Adrenal gland (tissue), 12 donors: ENCODE results near the gene ARHGAP18. TPM values are rescaled to one million over a fixed set of nuclear protein-coding genes. Genes with fewer than 3 reads are reported as not detected.

ENCODE experiments used
- DNase-seq, 7 donors: peaks; one replicate each; pipeline ENCODE4 v3.0.0-alpha.2; 2019 to 2020
- H3K27ac ChIP-seq, 5 donors: fragments of 200-600 bp; sonication (generic) in 4 of 5; 1 replicate in 3 of 5; 2 replicates in 2 of 5; pipeline versions ENCODE4 v1.5.1 to v1.8.0; 2016 to 2020; ENCODE audit warnings: mild to moderate bottlenecking in 1 of 5
- H3K27me3 ChIP-seq: fragments of 200-600 bp; 2 replicates; pipeline ENCODE4 v1.8.0; 2021
- H3K36me3 ChIP-seq, 2 donors: fragments of 200-600 bp; replicated peaks in 1 of 2; 1 replicate in 1 of 2; 2 replicates in 1 of 2; pipeline versions ENCODE4 v1.5.1 to v1.8.0; 2018 to 2022
- H3K4me1 ChIP-seq, 2 donors: fragments of 200-600 bp; replicated peaks in 1 of 2; 1 replicate in 1 of 2; 2 replicates in 1 of 2; pipeline versions ENCODE4 v1.5.1 to v1.8.0; 2018 to 2021
- H3K4me3 ChIP-seq, 4 donors: fragments of 200-600 bp; sonication (generic) in 3 of 4; one replicate each; pipeline ENCODE4 v1.5.1; 2016 to 2018
- H3K9me3 ChIP-seq, 3 donors: fragments of 200-600 bp; sonication (generic) in 1 of 3; replicated peaks in 1 of 3; 1 replicate in 2 of 3; 2 replicates in 1 of 3; pipeline versions ENCODE4 v1.5.1 to v1.8.0; 2016 to 2021
- POLR2A ChIP-seq, 2 donors: fragments of 450-650 bp; IDR thresholded peaks; one replicate each; pipeline ENCODE4 v1.6.1; 2017; ENCODE audit warnings: antibody characterized with exemption in 2 of 2, mild to moderate bottlenecking in 2 of 2, moderate library complexity in 1 of 2
- WGBS, 4 donors: extraction: QIAGEN DNeasy Blood & Tissue Kit in 2 of 4; methylation state at CpG; one replicate each; pipeline versions ENCODE4 v1.1.5 to v1.1.7; 2013 to 2017; 5-methylcytosine and 5-hydroxymethylcytosine counted together
- intact Hi-C, 2 donors: fragments of 100-400 bp; cut with DNase I; formaldehyde crosslinking; loops; one replicate each; pipeline versions ENCODE4 v1.14.1 to v1.15.0; 2022 to 2023
- polyA plus RNA-seq, 3 donors: library from polyadenylated mRNA; stranded (reverse); fragments of 200-250 nt in 2 of 3; fragments of 350-450 nt in 1 of 3; fragmentation: Illumina TruSeq in 1 of 3; extraction: RNeasy Lipid Tissue Mini Kit (QIAGEN cat#74804) in 1 of 3; gene quantifications; one replicate each; pipeline ENCODE4 v1.2.3, GENCODE V29; 2013 to 2014
- total RNA-seq, 9 donors: library from RNA; depleted of rRNA in 4 of 9; stranded (reverse); fragments of >200 nt in 4 of 9; fragments of 120-200 nt in 1 of 9; fragmentation: NEBNext Ultra II Directional in 1 of 9; extraction: Animal tissue kit (Norgen Biotek cat#: 25700) in 1 of 9; gene quantifications; one replicate each; pipeline versions ENCODE4 v1.1.0 to v1.2.4, GENCODE V29; 2013 to 2023
- TF ChIP-seq, protein P1 (sequence below), 6 experiments: fragments of 450-650 bp in 4 of 6; fragments of 200-600 bp in 2 of 6; sonication (generic) in 1 of 6; IDR thresholded peaks; 1 replicate in 5 of 6; 2 replicates in 1 of 6; pipeline versions ENCODE4 v1.5.1 to v1.8.0; 2016 to 2021; ENCODE audit warnings: antibody characterized with exemption in 6 of 6, mild to moderate bottlenecking in 2 of 6, moderate library complexity in 1 of 6
- donor health status: healthy with polysubstance abuse.
- donor health status: Bipolar disorder and iron deficiency.
- donor health status: DM: yes; HTN: yes; CAD: no.
- donor health status: DM: no; HTN: no; CAD: no.
- donor health status: DM: no; HTN: no; CAD: no.
- donor health status: DM: yes; HTN: yes; CAD: no.

Gene ARHGAP18
- total and polyA plus RNA-seq, 12 donors = 22.0 to 101 (median 75.8) TPM

DNA sequence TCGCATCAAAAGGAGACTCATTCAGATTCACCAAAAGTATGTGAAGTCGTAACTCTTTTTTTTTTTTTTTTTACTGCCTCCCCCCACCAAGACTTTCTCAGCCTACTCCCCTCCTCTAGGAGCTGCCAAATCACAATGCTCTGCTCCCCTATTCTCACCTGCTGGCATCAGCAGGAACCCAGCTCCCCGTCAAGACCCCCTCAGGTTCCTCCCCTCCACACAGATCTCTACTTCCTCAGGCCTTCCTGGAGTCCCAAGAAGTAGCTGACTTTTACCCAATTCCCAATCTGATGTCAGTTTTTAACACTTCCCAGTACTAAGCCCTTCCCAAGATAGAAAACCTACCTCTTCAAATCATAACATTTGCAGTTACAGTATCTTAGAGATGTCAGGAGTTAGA is 39.3 kb downstream of the ARHGAP18 start:
- no peaks in the 10 kb centered on the region for H3K27me3 ChIP-seq
- TF ChIP-seq, protein P1, sequence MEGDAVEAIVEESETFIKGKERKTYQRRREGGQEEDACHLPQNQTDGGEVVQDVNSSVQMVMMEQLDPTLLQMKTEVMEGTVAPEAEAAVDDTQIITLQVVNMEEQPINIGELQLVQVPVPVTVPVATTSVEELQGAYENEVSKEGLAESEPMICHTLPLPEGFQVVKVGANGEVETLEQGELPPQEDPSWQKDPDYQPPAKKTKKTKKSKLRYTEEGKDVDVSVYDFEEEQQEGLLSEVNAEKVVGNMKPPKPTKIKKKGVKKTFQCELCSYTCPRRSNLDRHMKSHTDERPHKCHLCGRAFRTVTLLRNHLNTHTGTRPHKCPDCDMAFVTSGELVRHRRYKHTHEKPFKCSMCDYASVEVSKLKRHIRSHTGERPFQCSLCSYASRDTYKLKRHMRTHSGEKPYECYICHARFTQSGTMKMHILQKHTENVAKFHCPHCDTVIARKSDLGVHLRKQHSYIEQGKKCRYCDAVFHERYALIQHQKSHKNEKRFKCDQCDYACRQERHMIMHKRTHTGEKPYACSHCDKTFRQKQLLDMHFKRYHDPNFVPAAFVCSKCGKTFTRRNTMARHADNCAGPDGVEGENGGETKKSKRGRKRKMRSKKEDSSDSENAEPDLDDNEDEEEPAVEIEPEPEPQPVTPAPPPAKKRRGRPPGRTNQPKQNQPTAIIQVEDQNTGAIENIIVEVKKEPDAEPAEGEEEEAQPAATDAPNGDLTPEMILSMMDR (IDR thresholded peaks at IDR 0.05) = no peak
- TF ChIP-seq POLR2A (IDR thresholded peaks at IDR 0.05) = no peak
- H3K9me3 ChIP-seq = no peaks in the 10 kb centered on the region
- H3K4me3 ChIP-seq = no peak overlapping the region
- H3K36me3 ChIP-seq = no peaks in the 10 kb centered on the region
- intact Hi-C loops = no loop called here
- H3K27ac ChIP-seq = no peak overlapping the region
- no peak for DNase-seq
- WGBS, 4 donors = 88 to 92% (median 91%) methylated on average over 3 of the region's 3 CpGs
- peaks cover 25 to 57% of the 10 kb centered on the region in 2 donors for H3K4me1 ChIP-seq

DNA sequence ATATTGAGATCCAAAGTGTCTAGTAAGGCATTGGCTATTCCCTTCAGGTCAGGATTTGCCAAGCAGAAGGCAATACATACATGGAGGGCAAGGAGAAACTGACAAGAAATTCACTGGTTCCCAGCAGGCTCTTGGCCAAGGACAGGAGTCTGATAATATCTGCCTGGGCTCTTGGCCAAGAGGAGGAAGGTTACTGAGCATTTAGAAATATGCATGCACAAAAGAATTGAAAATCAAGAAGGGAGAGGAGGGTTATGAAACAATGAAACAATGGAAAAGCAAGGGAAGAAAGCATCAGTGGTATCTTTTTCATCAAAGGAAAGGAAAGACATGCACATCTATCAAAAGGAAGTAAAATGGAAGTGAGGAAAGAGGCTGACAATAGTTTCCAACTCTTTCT is 42.4 kb downstream of the ARHGAP18 start:
- peak; percentile 76 to 92 (median 87) for DNase-seq
- no peaks in the 10 kb centered on the region for H3K36me3 ChIP-seq
- peaks cover 18 to 58% of the 10 kb centered on the region in 2 donors for H3K4me1 ChIP-seq
- no peak for TF ChIP-seq POLR2A (IDR thresholded peaks at IDR 0.05)
- TF ChIP-seq, protein P1 (IDR thresholded peaks at IDR 0.05) = no peak
- peak overlapping the region in 3 of 5 donors; percentile 30 to 68 (median 39) for H3K27ac ChIP-seq
- intact Hi-C loops = no loop called here
- H3K27me3 ChIP-seq = no peaks in the 10 kb centered on the region
- H3K9me3 ChIP-seq = no peaks in the 10 kb centered on the region
- no peak overlapping the region for H3K4me3 ChIP-seq

DNA sequence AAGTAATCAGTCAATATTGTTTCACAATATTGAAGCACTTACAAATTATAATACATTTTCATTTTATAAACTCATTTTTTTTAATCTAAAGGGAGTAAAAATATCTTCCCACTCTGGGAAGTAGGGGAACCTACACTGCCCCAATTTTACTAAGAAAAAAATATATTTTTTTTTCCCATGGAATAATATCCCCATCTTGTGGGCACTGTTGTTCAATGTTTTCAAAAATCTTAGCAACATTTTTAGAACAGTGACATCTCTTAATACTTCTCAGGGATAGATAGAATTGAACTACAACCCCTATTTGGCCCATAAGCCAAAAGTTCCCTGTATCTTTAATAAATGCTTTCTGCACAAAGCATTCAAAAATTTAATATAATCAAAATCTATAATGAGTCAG is 42.9 kb downstream of the ARHGAP18 start:
- Histone ChIP-seq H3K4me1 (peaks cover 18 to 58% of the 10 kb centered on the region in 2 donors), H3K4me3 (no peak overlapping the region), H3K9me3 (no peaks in the 10 kb centered on the region), H3K27ac (peak overlapping the region in 1 of 5 donors; percentile 39), H3K36me3 (no peaks in the 10 kb centered on the region), H3K27me3 (no peaks in the 10 kb centered on the region)
- intact Hi-C loops = no loop called here
- no peak for DNase-seq
- TF ChIP-seq POLR2A (IDR thresholded peaks at IDR 0.05) = no peak
- TF ChIP-seq, protein P1 (IDR thresholded peaks at IDR 0.05) = peak in 3 of 6 experiments; percentile 27 to 39 (median 33)

DNA sequence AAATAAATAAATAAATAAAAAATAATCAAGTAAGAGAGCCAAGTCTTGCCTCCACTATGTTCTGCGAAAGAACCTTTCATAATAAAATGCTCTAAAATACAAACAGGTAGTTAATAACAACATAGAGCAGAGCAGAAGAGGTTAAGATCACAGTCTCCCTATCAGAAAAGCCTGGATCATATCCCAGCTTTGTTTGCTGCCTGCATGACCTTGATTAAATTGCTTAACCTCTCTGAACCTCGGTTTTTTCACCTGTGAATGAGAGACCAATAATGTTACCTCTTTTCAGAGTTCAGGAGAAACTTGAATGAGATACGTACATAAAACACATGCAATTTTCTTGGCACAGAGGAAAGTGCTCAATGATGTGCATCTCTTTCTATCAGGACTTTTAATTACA is 44.4 kb downstream of the ARHGAP18 start:
- DNase-seq = no peak
- H3K9me3 ChIP-seq = no peaks in the 10 kb centered on the region
- 35 to 49% (median 45%) methylated on average over 3 of the region's 3 CpGs for WGBS, 4 donors
- peaks cover 29 to 66% of the 10 kb centered on the region in 2 donors for H3K4me1 ChIP-seq
- H3K27ac ChIP-seq = peak overlapping the region in 2 of 5 donors; percentile 8 to 39
- H3K36me3 ChIP-seq = no peaks in the 10 kb centered on the region
- no peaks in the 10 kb centered on the region for H3K27me3 ChIP-seq
- TF ChIP-seq, protein P1 (IDR thresholded peaks at IDR 0.05) = no peak
- no peak for TF ChIP-seq POLR2A (IDR thresholded peaks at IDR 0.05)
- intact Hi-C loops = no loop called here
- H3K4me3 ChIP-seq = no peak overlapping the region
